Endothelial cell of umbilical vein (primary cell): Measurements from ENCODE around the gene MAEA. TPM values are rescaled to one million over a fixed set of nuclear protein-coding genes. Genes with fewer than 3 reads are reported as not detected.

Experiments used
- BruUV-seq: library from RNA; stranded (reverse); fragments of 400-500 nt; replicated peaks from 2 replicates; lab custom pipeline; 2021; lab: Mats Ljungman, UMichigan
- CTCF ChIA-PET: fragments of 300-600, 350-600 bp; sonication (Branson Sonifier 250); formaldehyde crosslinking; loops from one replicate; lab custom pipeline; 2021; ENCODE audit warnings: antibody characterized with exemption, inconsistent platforms; lab: Charles Lee
- POLR2A ChIA-PET: fragments of 300-600, 350-600 bp; sonication (Branson Sonifier 250); formaldehyde crosslinking; loops from one replicate; lab custom pipeline; 2021; ENCODE audit warnings: antibody characterized with exemption, inconsistent platforms; lab: Charles Lee
- DNase-seq: peaks from one replicate; pipeline ENCODE4 v3.0.0-alpha.2; 2011; ENCODE audit warnings: low read depth, low spot score
- FAIRE-seq: peaks from 2 replicates; lab custom pipeline; 2011; peaks lifted over from hg19 to GRCh38; lab: Jason Lieb, UNC
- H2AFZ ChIP-seq: 2 replicates; pipeline ENCODE4 v1.6.0; 2012; ENCODE audit warnings: low read depth, low read length, control low read depth, inconsistent platforms
- H3K27ac ChIP-seq: 2 replicates; pipeline ENCODE4 v1.5.1; 2011; ENCODE audit warnings: low read depth, mild to moderate bottlenecking, control low read depth, low read length, moderate library complexity; ENCODE audit not compliant: insufficient read depth
- H3K27me3 ChIP-seq, 2 experiments: 2 replicates each; pipeline versions ENCODE4 v1.6.0 to v1.6.1; 2011; ENCODE audit warnings: low read length in 2 of 2, mixed read lengths in 1 of 2; ENCODE audit not compliant: control insufficient read depth in 2 of 2, insufficient read depth in 2 of 2
- H3K36me3 ChIP-seq, 2 experiments: 2 replicates in 1 of 2; 3 replicates in 1 of 2; pipeline ENCODE4 v1.5.1; 2011; ENCODE audit warnings: low read length in 2 of 2, mild to moderate bottlenecking in 1 of 2, moderate library complexity in 1 of 2; ENCODE audit not compliant: control insufficient read depth in 2 of 2, insufficient read depth in 2 of 2; ENCODE audit errors: extremely low read depth in 1 of 2
- H3K4me1 ChIP-seq: 3 replicates; pipeline ENCODE4 v1.5.1; 2011; ENCODE audit warnings: mild to moderate bottlenecking, low read length; ENCODE audit not compliant: control insufficient read depth, insufficient read depth; ENCODE audit errors: extremely low read depth
- H3K4me2 ChIP-seq: 2 replicates; pipeline ENCODE4 v1.6.1; 2011; ENCODE audit warnings: low read length, control low read depth, mixed read lengths; ENCODE audit not compliant: insufficient read depth
- H3K4me3 ChIP-seq, 3 experiments: fragments of 200-600 bp in 1 of 3; sonication (generic), shearing (Covaris generic) in 1 of 3; replicated peaks in 1 of 3; 2 replicates each; pipeline ENCODE4 v1.5.1; 2011 to 2016; ENCODE audit warnings: control low read depth in 3 of 3, low read length in 3 of 3, mild to moderate bottlenecking in 2 of 3, inconsistent platforms in 1 of 3, low read depth in 1 of 3, moderate library complexity in 1 of 3; ENCODE audit not compliant: insufficient read depth in 1 of 3
- H3K79me2 ChIP-seq: 2 replicates; pipeline ENCODE4 v1.6.0; 2012; ENCODE audit warnings: low read length, inconsistent platforms; ENCODE audit not compliant: control insufficient read depth, insufficient read depth
- H3K9ac ChIP-seq: replicated peaks from 2 replicates; pipeline ENCODE3; 2011; ENCODE audit warnings: low read length, control low read depth; ENCODE audit not compliant: insufficient read depth; ENCODE audit errors: extremely low read depth
- H3K9me1 ChIP-seq: replicated peaks from 3 replicates; pipeline ENCODE4 v1.6.0; 2011; ENCODE audit warnings: mild to moderate bottlenecking, low read length; ENCODE audit not compliant: control insufficient read depth, insufficient read depth; ENCODE audit errors: extremely low read depth
- H3K9me3 ChIP-seq: replicated peaks from 2 replicates; pipeline ENCODE4 v1.5.1; 2012; ENCODE audit warnings: low read length, inconsistent platforms; ENCODE audit not compliant: control insufficient read depth, insufficient read depth
- H4K20me1 ChIP-seq: replicated peaks from 2 replicates; pipeline ENCODE3; 2011; ENCODE audit warnings: mild to moderate bottlenecking, low read length; ENCODE audit not compliant: control insufficient read depth, insufficient read depth; ENCODE audit errors: extremely low read depth
- CTCF ChIP-seq, 2 donors: IDR thresholded peaks; 1 replicate in 1 of 2; 2 replicates in 1 of 2; pipeline ENCODE4 v1.5.1; 2011; ENCODE audit warnings: low read length in 2 of 2, mild to moderate bottlenecking in 2 of 2, moderate library complexity in 2 of 2, control low read depth in 1 of 2, inconsistent platforms in 1 of 2, low read depth in 1 of 2; ENCODE audit not compliant: insufficient read depth in 1 of 2; ENCODE audit errors: extremely low read depth in 1 of 2
- EZH2 ChIP-seq: IDR thresholded peaks from 2 replicates; pipeline ENCODE4 v1.6.1; 2012; ENCODE audit warnings: borderline replicate concordance, low read depth, mild to moderate bottlenecking, moderate library complexity, low read length, inconsistent platforms; ENCODE audit not compliant: severe bottlenecking
- MAX ChIP-seq: IDR thresholded peaks from 2 replicates; pipeline ENCODE4 v1.6.1; 2011; ENCODE audit not compliant: insufficient read depth, insufficient read length
- POLR2AphosphoS5 ChIP-seq: IDR thresholded peaks from 2 replicates; pipeline ENCODE4 v1.6.1; 2012; ENCODE audit warnings: low read depth, mild to moderate bottlenecking, control low read depth, low read length, moderate library complexity; ENCODE audit not compliant: insufficient read depth
- dilution Hi-C: fragments of 300-500 bp; cut with MboI; formaldehyde crosslinking; loops from one replicate; pipeline ENCODE4 v1.15.0; 2019; ENCODE audit warnings: low sequenced_read_pairs; ENCODE audit not compliant: extremely low pct_ligation_motif_present
- intact Hi-C: fragments of 100-400 bp; cut with micrococcal nuclease; formaldehyde crosslinking; loops from one replicate; pipeline ENCODE4 v1.10.0; 2022
- polyA plus RNA-seq, 4 experiments: library from polyadenylated mRNA; depleted of rRNA in 3 of 4; stranded (reverse) in 3 of 4; unstranded in 1 of 4; fragments of >200 nt; gene quantifications; 2 replicates each; pipeline versions ENCODE4 v1.2.1 to v1.2.3, GENCODE V29; 2011 to 2012; ENCODE audit warnings: missing spikeins in 1 of 4
- total RNA-seq: library from RNA; stranded (reverse); gene quantifications from 2 replicates; pipeline ENCODE4 v1.2.3, GENCODE V29; 2021

The MAEA gene
- total and polyA plus RNA-seq, 2 donors (not counting 3 experiments of a cell fraction or from before 2014, with no cell fraction given), result 66.0 to 108 TPM

- TF ChIP-seq CTCF (IDR thresholded peaks at IDR 0.05; ENCODE audit: extremely low read depth in 1 of 2, insufficient read depth in 1 of 2, low read depth in 1 of 2, low read length in 2 of 2) (no peak), EZH2 (no peak), MAX (no peak), POLR2AphosphoS5 (no peak)
- FAIRE-seq (no peak), DNase-seq (no peak)
- no peaks in the 10 kb centered on the region for H4K20me1 ChIP-seq
- ChIA-PET POLR2A (no interaction called here), CTCF (interaction anchor here (0.7 kb wide), 1 partner anchor 21 kb away, joined by 3 read pairs; no protein-coding TSS in a partner anchor)
- no peak overlapping the region for H2AFZ ChIP-seq
- no peaks in the 10 kb centered on the region for H3K9me3 ChIP-seq
- H3K27ac ChIP-seq, result no peak overlapping the region
- no peaks in the 10 kb centered on the region for H3K79me2 ChIP-seq
- H3K9me1 ChIP-seq, result no peaks in the 10 kb centered on the region
- no peak overlapping the region for H3K4me2 ChIP-seq
- H3K9ac ChIP-seq, result no peak overlapping the region
- H3K4me1 ChIP-seq, result no peaks in the 10 kb centered on the region
- dilution Hi-C loops (no loop called here), intact Hi-C loops (no loop called here)
- no peak overlapping the region for H3K4me3 ChIP-seq
- H3K36me3 ChIP-seq, result no peaks in the 10 kb centered on the region
- BruUV-seq, result no TSS peak
- H3K27me3 ChIP-seq, result no peaks in the 10 kb centered on the region
Observed at GRCh38 chr4:1376841-1377605, 87.3 kb downstream of the MAEA start.
